Neural cell (in vitro differentiated cells): ENCODE data around the gene LRIT1.

ENCODE experiments used
- CTCF ChIP-seq: fragments of 450-650 bp; IDR thresholded peaks from 2 replicates; pipeline ENCODE4 v1.5.1; 2014; ENCODE audit warnings: antibody characterized with exemption, mild to moderate bottlenecking, moderate library complexity; ENCODE audit not compliant: poor library complexity, severe bottlenecking
- EP300 ChIP-seq: fragments of 450-650 bp; conservative IDR thresholded peaks from 2 replicates; pipeline ENCODE4 v1.6.1; 2014; ENCODE audit warnings: antibody characterized with exemption, mild to moderate bottlenecking, moderate library complexity; ENCODE audit not compliant: poor library complexity, severe bottlenecking
- EZH2 ChIP-seq: fragments of 200-600, 300-800 bp; shearing (Covaris generic), sonication (generic); IDR thresholded peaks from 2 replicates; pipeline ENCODE4 v1.6.1; 2014; ENCODE audit warnings: antibody characterized with exemption, low read length, borderline replicate concordance, mild to moderate bottlenecking; ENCODE audit not compliant: insufficient read depth, poor library complexity, severe bottlenecking
- MXI1 ChIP-seq: fragments of 450-650 bp; conservative IDR thresholded peaks from 2 replicates; pipeline ENCODE4 v1.6.1; 2014; ENCODE audit warnings: antibody characterized with exemption, mild to moderate bottlenecking; ENCODE audit not compliant: poor library complexity, severe bottlenecking
- POLR2AphosphoS5 ChIP-seq: IDR thresholded peaks from 2 replicates; pipeline ENCODE4 v1.6.1; 2012
- RAD21 ChIP-seq: fragments of 450-650 bp; conservative IDR thresholded peaks from 2 replicates; pipeline ENCODE4 v1.6.1; 2014; ENCODE audit warnings: antibody characterized with exemption, mild to moderate bottlenecking, moderate library complexity
- SMC3 ChIP-seq: fragments of 450-650 bp; conservative IDR thresholded peaks from 2 replicates; pipeline ENCODE4 v1.6.1; 2014; ENCODE audit warnings: antibody characterized with exemption, mild to moderate bottlenecking, moderate library complexity; ENCODE audit not compliant: poor library complexity
- TAF1 ChIP-seq: IDR thresholded peaks from 2 replicates; pipeline ENCODE4 v1.6.1; 2012; ENCODE audit warnings: low read depth
- TF ChIP-seq, protein P1 (sequence below): IDR thresholded peaks from 2 replicates; pipeline ENCODE4 v1.6.1; 2012; ENCODE audit warnings: borderline replicate concordance

DNA sequence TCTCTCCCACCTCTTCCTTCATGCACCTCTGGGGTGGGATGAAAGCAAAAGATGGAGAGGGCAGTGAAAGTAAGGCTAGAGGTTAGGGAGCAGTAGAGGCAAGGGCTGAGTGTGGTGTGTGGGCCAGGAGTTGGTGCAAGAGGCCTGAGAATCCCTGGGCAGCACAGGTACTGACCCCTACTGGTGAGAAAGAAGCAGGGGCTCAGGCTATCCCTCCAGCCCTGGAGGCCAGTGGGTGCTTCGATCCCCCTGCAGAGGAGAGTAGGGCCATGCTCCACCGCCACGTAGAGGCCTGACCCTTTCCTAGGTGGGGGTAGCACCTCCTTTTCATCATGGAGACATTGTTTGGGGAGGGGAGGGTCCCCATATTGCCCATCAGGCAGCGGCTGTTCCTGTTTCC, 37.2 kb downstream of the LRIT1 start:
- TF ChIP-seq CTCF (no peak), EP300 (no peak), EZH2 (no peak), POLR2AphosphoS5 (no peak), TAF1 (no peak), SMC3 (no peak), MXI1 (no peak), RAD21 (no peak)
- TF ChIP-seq, protein P1, sequence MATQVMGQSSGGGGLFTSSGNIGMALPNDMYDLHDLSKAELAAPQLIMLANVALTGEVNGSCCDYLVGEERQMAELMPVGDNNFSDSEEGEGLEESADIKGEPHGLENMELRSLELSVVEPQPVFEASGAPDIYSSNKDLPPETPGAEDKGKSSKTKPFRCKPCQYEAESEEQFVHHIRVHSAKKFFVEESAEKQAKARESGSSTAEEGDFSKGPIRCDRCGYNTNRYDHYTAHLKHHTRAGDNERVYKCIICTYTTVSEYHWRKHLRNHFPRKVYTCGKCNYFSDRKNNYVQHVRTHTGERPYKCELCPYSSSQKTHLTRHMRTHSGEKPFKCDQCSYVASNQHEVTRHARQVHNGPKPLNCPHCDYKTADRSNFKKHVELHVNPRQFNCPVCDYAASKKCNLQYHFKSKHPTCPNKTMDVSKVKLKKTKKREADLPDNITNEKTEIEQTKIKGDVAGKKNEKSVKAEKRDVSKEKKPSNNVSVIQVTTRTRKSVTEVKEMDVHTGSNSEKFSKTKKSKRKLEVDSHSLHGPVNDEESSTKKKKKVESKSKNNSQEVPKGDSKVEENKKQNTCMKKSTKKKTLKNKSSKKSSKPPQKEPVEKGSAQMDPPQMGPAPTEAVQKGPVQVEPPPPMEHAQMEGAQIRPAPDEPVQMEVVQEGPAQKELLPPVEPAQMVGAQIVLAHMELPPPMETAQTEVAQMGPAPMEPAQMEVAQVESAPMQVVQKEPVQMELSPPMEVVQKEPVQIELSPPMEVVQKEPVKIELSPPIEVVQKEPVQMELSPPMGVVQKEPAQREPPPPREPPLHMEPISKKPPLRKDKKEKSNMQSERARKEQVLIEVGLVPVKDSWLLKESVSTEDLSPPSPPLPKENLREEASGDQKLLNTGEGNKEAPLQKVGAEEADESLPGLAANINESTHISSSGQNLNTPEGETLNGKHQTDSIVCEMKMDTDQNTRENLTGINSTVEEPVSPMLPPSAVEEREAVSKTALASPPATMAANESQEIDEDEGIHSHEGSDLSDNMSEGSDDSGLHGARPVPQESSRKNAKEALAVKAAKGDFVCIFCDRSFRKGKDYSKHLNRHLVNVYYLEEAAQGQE = no peak
